ENCODE measurements around the gene SAMD1.
A peak's percentile ranks its signal among the peaks of the same experiment; 100 is the strongest.
"Not testable (repeated sequence)": the region's sequence is repeated elsewhere in the genome, so short reads cannot be mapped to it uniquely, and the experiment has no call there.

Gene SAMD1

DNA sequence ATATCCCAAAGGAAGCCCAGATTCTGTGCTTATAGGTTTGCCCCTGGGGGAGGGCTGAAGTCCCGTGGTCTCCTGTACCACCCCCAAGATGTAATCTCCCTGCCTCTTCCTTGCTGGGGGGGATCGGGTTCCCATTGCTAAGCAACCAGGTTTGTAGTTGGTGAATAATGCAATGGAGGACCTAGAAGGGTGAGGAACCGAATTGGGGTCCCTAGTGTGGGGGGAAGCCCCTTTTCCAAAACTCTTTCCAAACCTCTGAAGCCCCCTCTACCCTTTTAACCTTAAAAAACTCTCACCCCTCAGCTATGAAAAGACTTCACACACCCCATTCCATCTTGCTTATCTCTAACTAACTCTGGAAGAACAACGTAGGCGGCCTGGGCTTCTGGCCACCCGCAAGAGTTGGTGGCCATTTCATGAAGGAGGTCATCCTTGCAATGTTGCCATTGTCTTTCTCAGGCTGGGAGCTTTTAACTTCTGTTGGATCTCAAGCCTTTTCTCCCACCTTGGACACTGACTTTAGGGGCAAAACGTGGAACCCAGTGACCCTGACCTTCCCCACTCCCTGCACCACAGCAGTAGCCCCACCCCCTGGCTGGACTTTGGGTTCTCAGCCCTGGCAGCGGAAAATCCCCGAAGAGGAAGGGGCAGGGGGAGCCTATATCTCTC lies 29.3 kb downstream of the SAMD1 start:
- no peak for DNase-seq (ENCODE audit: low read depth in 2 of 2)

DNA sequence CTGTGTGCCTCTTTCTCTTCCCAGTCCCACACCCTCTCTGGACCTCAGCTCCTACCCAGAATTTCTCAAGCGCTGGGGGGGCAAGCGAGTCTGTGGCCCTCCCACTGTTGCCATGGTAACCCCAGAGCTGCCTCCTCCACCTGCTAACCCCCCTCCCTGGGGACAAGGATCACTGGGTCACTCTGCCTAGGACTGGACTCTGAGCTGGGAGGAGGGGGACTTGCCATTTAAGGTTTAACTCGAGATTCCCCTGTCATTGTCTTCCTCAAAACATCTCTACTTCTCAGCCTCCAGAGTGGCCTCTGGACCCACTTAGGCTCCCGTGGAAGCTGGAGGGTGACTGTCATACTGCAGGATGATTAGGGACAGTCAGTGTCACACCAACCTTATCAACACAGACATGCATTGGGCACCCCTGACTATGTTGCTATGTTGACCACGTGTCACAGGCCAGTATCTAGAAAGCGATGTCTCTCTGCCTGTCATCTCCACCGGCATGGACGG lies 30.8 kb downstream of the SAMD1 start:
- no peak for DNase-seq (ENCODE audit: low read depth in 2 of 2)

DNA sequence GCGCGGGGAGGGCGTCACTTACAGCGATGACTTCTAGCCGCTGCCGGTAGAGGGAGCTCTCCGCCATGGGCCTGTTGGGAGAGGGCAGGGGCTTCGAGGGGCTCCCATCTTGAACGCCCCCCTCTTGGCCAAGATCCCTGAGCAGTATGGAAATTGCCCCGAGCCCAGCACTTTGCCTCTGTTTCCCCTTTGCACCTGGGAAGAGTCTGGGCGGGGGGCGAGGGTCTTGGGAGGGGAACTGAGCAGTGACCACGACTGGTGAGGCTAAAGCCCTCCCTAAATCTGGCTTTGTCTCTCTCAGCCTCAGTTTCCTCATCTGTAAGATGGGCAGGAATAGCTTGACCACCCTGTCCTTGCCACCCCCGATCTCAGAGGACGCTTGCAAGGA lies 31.5 kb downstream of the SAMD1 start:
- DNase-seq (ENCODE audit: low read depth in 2 of 2) = peak in 1 of 2 donors; percentile 56

DNA sequence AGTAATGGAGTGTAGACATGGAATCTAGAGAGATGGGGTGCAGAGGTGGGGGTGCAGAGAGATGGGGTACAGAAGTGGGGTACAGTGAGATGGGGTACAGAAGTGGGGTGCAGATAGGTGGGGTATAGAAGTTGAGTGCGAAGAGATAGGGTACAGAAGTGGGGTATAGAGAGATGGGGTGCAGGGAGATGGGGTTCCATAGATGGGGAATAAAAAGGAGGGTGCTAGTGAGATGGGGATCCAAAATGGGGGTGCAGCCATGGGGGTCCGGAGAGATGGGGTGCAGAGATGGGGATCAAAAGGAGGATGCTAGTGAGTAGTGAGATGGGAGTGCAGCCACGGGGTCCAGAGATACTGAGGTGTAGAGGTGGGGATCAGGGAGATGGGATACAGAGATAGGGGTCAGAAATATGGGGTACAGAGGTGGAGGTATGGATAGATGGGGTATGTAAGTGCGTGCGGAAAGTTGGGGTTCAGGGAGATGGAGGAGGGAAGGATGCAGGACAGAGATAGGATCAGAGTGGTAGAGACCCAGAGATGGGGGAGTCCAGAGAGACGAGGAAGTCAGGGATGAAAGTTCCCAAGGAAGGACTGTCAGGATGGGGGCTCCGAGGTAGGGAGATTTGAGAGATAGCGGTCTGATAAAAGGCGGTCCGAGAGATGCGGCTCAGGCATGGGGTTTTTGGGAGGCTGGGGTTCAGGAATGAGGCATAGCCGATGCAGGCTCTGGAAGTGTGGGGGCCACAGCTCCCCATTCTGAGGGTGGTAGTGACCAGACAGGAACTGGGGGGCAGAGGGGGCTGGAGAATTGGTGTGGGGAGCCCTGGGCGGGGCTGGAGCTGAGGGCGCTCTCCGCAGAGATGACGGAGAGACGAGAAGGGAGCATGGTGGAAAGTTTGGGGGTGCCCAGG lies 32.1 kb downstream of the SAMD1 start:
- DNase-seq (ENCODE audit: low read depth in 2 of 2) = no peak

DNA sequence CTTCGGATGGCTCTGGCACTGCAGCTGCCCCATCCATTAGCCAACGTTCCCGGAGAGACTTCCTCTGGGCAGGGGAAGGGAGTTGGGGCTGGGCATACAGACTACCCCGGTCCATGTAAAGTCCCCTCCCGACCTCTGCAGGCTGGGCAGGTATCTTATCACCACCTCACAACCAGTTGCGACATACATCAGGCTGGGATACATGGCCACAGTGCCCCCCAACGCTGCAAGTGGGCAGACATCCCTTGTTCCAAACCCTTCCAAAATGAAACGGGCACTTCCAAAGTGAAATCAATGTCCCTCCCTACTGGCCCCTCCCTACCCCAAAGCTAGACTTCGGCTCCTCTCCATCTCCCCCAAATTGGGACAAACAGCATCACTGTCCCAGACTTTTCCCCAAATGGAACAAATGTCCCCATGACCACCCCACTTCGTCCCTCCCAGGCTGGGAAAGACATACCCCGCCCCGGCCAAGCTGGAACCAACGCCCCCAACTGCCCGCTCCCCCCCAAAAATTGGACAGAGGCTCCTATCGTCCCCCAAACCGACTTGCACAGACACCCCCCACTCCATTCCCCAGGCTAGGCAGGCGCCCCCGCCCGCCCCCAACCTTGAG lies 33.7 kb downstream of the SAMD1 start:
- no peak for DNase-seq (ENCODE audit: low read depth in 2 of 2)

DNA sequence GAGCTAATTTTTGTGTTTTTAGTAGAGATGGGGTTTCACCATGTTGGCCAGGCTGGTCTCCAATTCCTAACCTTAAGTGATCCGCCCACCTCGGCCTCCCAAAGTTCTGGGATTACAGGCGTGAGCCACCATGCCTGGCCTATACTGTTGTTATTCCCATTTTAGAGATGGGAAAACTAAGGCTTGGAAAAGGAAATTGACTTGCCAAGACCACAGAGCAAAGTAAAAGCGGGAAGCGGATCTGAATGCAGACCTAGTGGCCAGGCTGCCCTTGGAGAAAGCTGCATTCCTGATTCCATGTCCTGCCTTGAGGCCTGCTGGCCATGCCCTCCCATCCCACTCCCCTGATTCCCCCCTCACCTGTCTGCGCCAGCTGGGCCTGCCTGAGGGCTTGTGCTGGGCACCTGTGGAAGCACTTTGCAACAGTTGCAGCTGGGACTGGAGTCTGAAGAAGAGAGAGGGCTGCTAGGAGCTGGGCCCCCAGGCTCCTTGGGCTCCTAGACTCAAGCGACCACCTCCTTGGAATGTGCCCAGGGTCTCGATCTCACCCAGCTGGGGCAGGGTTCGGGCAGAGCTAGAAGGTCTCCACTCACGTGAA lies 34.4 kb downstream of the SAMD1 start:
- no peak for DNase-seq (ENCODE audit: low read depth in 2 of 2)

DNA sequence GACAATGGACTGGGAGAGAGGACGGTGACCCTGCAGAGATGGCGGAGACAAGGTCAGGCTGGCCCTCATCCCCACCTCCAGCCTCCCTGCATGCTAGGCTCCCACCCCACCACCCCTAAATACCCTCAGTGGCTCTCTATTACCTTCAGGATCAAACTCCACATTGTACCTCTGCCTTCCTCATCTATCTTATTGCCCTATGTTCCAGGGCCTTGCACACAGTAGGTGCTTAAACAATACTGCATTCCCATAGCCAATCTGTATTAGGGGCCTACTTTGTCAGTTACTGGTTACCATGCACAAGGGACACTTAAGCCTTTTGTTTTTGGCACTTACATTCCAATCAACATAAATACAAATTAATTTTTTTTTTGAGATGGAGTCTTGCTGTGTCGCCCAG lies 35.2 kb downstream of the SAMD1 start:
- no peak for DNase-seq (ENCODE audit: low read depth in 2 of 2)

DNA sequence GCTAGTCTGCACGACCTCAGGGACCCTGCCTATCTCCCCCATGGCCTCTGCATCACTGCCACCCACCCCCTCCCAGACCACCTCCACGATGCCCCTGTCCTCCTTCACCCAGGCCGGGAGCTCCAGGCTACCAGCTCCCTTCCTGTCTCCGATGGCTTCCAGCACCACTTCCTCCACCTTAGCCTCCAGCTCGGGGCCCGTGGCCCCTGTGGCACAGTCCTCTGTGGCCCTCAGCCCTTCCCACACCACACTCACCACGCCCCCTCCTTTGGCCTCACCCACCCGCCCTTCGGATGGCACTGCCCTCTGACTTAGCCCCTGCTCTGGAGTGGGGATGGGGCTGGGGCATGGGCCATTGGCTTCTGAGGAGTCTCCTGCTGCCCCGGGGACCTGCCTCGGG lies 35.8 kb downstream of the SAMD1 start:
- DNase-seq (ENCODE audit: low read depth in 2 of 2) = no peak

DNA sequence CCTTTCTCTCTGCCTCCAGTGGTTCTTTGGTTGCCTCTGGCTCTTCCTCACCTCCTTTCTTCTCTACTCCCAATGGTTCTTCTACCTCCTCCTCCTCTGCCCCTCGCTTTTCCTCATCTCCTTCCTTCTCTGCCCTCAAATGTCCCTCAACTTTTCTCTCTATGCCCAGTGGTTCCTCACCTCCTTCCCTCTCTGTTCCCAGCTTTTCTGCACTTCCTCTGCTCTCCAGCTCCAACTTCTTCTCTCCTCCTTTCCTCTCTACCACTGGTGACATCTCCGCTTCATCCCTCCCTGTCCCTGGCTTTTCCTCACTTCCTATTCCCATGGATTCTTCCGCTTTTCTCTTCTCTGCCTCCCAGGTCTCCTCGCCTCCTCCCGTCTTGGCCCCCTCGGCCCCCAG lies 36.5 kb downstream of the SAMD1 start:
- no peak for DNase-seq (ENCODE audit: low read depth in 2 of 2)

DNA sequence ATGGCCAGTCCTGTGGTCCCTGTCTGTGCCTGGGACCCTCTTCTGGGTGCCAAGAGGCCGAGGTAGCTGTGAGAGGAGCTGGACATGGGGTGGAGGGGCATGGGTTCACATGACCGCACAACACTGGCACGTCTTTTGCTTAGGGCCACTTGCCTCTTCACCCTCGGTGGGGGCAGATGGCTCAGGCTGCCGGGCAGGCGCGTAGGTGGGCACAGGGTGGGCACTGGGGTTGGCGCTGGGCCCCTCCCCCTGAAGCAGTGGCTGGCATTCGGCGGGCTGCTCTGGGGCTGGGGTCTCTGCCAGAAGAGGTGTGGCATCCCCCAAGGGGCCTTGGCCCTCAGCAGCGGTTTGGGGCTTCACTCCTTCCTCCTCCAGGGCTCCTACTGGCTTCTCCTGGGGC lies 37.1 kb downstream of the SAMD1 start:
- DNase-seq (ENCODE audit: low read depth in 2 of 2) = no peak

DNA sequence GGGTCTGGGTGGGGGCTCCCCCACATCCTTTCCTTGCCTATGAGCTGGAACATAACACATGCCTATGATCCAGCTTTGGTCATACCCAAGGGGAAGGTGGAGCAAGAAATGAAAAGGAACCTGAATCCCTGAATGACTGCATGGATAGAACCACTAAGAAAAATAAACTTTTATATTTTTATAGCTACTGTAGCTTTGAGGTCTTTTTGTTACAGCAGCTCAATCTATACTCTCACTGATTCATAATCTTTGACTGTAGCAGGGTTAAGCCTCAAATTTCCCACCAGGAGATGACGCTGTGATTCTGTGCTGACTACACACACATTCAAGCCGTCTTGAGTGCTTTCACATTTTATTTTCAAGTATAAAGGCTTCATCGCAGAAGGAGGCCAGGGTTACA lies 37.5 kb downstream of the SAMD1 start:
- no peak for DNase-seq (ENCODE audit: low read depth in 2 of 2)

DNA sequence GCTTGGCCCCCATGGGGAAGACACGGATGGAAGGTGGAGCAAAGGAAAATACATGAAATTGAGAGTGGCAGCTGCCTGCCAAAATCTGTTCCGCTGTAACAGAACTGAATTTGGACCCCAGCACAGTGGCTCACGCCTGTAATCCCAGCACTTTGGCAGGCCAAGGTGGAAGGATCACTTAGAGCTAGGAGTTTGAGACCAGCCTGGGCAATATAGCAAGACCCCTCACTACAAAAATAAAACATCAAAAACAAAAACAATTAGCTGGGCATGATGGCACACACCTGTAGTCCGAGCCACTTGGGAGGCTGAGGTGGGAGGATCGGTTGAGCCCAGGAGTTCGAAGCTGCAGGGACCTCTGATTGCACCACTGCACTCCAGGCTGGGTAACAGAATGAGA lies 38.1 kb downstream of the SAMD1 start:
- DNase-seq (ENCODE audit: low read depth in 2 of 2) = no peak

DNA sequence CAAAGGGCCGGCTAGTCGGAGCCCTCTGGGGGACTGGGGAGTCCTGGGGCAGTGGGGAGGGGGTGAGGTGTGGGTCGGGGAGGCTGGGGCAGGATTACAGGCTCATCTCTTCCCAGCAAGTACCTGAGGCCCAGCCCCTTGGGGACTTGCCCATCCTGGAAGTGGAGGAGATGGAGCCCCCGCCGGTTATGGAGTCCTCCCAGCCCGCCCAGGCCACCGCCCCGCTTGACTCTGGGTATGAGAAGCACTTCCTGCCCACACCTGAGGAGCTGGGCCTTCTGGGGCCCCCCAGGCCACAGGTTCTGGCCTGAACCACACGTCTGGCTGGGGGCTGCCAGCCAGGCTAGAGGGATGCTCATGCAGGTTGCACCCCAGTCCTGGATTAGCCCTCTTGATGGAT lies 38.6 kb downstream of the SAMD1 start:
- DNase-seq (ENCODE audit: low read depth in 2 of 2) = no peak

DNA sequence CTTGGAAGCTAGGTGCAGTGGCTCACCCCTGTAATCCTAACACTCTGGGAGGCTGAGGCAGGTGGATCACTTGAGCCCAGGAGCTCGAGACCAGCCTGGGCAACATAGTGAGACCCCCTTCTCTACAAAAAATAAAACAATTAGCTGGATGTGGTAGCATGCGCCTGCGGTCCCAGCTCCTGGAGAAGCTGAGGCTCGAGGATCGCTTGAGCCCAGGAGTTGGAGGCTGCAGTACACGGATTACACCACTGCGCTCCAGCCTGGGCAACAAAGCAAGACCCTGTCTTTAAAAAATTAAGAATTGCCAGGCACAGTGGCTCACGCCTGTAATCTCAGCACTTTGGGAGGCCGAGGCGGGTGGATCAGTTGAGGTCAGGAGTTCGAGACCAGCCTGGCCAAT lies 39.6 kb downstream of the SAMD1 start:
- not testable (repeated sequence) for DNase-seq (ENCODE audit: low read depth in 2 of 2)

DNA sequence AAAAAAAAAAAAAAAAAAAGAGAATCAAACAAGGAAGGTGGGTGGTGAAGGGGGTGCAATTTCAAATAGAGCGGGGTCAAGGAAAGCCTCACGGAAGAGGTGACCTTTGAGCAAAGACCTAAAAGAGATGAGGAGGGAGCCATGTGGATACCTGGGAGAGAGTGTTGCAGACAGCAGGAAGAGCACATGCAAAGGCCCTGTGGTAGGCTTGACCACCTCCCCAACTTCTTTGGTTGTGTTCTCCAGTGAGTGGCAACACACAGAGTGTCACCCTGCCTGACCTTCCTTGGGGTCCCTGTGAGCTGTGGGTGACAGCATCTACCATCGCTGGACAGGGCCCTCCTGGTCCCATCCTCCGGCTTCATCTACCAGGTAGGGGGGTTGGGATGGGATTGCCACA lies 40.0 kb downstream of the SAMD1 start:
- no peak for DNase-seq (ENCODE audit: low read depth in 2 of 2)

DNA sequence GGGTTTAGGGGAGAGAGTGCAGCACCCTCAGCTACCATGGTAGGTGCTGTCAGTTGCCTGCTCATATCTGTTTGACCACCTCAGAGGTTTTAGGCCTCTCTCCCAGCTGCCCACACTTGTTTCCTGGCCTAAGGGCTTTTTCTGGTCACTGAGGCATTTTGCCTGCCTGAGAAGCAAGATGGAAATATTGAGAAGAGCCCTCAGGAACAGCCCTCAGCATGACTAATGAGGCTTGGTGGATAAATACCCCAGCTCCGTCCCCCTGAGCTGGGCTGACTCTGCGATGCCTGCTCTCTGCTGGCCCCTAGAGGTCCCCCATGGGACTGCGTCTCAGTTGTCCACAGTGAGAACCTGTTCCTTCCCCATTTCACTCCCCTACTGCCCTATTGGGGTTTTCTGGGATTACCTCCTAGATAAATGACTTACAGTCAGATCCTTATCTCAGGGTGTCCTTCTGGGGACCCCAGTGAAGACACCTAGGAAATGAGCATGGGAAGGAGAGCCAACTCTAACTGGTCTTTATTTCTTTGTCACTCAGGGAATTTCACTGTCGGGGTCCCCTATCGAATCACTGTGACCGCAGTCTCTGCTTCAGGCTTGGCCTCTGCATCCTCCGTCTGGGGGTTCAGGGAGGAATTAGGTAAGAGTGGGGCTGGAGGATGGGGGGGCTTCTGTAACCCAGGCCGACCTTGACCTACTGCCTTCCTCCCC lies 42.0 kb downstream of the SAMD1 start:
- DNase-seq (ENCODE audit: low read depth in 2 of 2) = peak; percentile 61 to 76

DNA sequence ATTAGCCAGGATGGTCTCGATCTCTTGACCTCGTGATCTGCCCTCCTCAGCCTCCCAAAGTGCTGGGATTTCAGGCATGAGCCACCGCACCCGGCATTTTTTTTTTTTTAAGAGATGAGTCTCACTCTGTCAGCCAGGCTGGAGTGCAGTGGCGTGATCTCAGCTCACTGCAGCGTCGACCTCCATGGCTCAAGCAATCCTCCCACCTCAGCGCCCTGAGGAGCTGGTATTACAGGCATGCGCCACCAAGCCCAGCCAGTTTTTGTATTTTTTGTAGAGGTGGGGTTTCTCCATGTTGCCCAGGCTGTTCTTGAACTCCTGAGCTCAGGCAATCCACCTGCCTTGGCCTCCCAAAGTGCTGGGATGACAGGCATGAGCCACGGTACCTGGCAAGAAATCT lies 42.7 kb downstream of the SAMD1 start:
- not testable (repeated sequence) for DNase-seq (ENCODE audit: low read depth in 2 of 2)

DNA sequence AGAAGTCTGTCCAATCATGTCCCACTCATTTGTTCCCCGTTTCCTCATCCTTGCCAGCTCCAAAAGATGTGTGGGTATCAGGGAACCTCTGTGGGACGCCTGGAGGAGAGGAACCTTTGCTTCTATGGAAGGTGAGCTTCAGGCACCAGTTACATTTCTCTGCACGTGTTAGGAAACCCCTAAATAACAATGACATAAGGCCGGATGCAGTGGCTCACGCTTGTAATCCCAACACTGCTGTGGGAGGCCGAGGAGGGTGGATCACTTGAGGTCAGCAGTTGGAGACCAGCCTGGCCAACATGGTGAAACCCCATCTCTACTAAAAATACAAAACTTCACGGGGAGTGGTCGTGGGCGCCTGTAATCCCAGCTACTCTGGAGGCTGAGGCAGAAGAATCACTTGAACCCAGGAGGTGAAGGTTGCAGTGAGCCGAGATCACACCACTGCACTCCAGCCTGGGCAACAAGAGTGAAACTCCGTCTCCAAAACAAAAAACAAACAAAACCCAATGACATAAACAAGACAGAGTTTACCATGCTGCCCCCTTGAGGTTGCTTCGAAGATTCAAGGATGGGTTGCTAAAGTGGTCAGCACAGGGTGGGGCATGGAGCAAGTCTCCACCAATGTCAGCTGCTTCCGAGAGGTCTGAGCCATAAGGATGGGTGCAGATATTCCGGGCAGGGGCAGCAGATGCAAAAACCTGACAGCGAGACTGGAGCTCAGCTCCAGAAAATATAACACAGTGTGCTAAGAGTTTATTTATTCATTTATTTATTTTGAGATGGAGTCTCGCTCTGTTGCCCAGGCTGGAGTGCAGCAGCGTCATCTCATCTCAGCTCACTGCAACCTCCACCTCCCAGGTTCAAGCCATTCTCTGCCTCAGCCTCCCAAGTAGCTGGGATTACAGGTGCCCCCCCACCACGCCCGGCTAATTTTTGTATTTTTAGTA lies 47.6 kb downstream of the SAMD1 start:
- not testable (repeated sequence) for DNase-seq (ENCODE audit: low read depth in 2 of 2)

DNA sequence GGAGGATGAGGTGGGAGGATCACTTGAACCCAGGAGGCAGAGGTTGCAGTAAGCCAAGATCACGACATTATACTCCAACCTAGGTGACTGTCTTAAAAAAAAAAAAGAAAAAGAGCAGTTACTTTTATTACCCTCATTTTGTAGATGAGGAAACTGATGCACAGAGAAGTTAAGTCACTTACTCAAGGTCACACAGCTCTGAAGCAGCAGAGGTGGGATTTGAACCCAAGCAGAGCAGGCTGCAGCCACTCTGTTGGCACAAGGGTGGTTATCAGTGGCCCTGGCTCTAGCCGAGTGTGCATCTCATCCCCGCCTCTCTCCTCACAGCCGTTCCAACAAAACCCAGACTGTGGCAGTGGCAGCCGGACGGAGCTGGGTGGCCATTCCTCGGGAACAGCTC lies 51.4 kb downstream of the SAMD1 start:
- DNase-seq (ENCODE audit: low read depth in 2 of 2) = no peak

Data from stimulated activated CD8-positive, alpha-beta memory T cell treated with anti-CD3 and anti-CD28 coated beads, Interleukin-2, amount 100 ng/mL, for 48 hours (primary cell).